GM18909 (cell line): Measurements from ENCODE around the gene DEPP1.
A peak's percentile ranks its signal among the peaks of the same experiment; 100 is the strongest.

Experiments used
- ATAC-seq: cut with Tn5 transposase; IDR thresholded peaks from one replicate; pipeline ENCODE4 v1.9.1; 2021; ENCODE audit warnings: mild to moderate bottlenecking; ENCODE audit not compliant: unreplicated experiment, poor library complexity

DEPP1 gene

GRCh38 chr10:44968500-44969400, 9.9 kb downstream of the DEPP1 start:
- no peak for ATAC-seq

GRCh38 chr10:44968091-44968490, 10.5 kb downstream of the DEPP1 start:
- ATAC-seq: no peak

DNA sequence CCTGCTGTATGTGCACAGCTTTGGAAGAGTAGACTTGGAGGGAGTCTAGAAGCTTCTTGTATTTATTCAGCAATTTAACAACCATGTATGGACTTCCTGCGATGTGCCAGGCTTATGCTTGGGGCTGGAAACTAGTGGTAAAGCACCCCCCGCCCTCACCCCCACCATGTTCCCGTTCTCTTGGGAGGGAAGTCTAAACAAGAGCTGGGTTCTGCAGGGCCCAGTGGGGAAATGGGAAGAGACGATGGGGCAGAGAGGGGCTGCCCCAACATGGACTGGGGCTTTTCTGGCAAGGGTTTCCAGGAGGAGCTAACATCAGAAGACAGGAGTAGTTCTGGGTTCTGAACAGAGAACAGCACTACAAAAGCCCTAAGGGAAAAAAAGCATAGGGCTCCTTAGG, 11.0 kb downstream of the DEPP1 start:
- ATAC-seq: no peak

- ATAC-seq: no peak
Observed at GRCh38 chr10:44966816-44967509, 11.6 kb downstream of the DEPP1 start.

- ATAC-seq: peak; percentile 45
Observed at GRCh38 chr10:44966129-44966815, 12.3 kb downstream of the DEPP1 start.

DNA sequence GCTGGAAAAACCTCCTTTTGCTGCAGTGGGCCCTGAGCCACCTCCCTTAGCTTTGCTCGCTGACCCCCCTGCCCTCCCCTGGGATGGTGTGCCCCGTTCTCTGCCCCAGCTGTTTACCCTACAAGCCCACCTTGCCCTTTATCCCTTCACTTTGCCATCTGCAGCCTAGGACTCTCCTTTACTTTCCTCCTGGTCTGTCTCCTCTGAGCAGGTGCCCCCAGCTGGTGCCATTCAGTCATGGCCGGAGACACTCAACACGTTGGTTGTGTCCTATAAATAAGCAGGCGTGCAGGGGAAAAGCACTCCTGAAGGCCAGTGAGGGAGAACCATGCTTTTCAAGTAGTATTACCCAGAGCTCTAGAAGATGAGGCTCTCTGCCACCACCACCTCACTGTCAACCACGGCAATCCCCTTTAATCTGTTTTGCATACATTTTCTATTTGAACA, 12.9 kb downstream of the DEPP1 start:
- peak; percentile 47 for ATAC-seq

DNA sequence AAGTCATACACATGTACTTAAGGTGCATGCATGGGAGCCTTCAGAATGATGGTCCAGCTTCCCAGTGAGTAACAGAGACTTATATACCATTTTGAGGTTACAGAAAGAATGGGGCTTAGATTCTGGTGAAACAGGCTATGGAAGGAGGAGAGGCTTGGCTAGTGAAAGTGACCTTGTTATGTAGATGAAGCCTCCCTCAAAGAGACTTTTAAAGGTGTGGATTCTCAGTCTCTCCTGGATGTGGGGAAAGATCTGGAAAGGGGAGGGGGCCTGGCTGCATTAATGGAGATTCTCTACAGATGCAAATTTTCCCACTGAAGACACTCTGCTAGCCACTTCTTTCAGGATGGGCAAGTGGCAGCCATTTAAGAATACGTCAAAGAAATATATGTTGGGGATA, 13.5 kb downstream of the DEPP1 start:
- no peak for ATAC-seq

DNA sequence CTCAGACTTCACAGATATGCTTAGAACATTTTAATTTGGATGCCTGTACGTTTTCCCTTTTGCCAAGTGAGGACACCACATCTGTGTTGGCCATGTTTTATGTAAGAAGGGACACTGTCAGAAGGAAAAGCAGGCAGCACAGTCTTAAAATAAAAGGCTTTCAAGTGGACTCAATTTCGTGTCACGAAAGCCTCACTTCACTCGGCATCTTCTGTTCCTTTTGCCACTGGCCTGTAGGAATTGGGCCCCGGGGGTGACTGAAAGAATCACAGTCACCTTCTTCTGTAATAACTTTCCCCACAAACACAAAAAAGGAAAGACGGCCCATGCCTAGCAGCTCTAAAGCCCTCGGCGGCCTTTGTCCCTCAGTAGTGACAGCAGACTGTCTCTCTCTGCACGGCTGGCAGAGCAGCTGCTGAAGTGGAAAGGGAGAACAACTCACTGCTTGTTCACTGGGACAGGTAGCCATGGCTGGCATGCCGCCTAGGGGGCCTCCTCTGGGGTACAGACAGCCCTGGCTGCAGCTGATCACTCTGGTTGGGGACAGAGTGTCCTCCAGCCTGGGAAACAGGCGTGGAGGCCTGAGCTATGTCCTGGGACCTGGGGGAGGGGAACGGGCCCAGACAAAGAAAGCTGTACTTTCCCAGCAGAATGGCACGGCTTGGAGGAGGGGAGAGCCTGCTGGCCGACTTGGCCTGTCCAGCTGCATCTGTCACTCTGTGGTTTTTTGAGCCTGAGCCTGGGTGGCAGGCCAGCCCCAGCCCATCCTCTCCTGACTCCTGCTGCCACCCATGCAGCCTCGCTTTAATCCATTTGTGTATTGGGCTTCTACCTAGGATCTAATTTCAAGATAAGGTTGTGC, 14.6 kb downstream of the DEPP1 start:
- ATAC-seq: no peak

- ATAC-seq: no peak
Observed at GRCh38 chr10:44962870-44963738, 15.5 kb downstream of the DEPP1 start.

- ATAC-seq: no peak
Observed at GRCh38 chr10:44961931-44962750, 16.5 kb downstream of the DEPP1 start.

DNA sequence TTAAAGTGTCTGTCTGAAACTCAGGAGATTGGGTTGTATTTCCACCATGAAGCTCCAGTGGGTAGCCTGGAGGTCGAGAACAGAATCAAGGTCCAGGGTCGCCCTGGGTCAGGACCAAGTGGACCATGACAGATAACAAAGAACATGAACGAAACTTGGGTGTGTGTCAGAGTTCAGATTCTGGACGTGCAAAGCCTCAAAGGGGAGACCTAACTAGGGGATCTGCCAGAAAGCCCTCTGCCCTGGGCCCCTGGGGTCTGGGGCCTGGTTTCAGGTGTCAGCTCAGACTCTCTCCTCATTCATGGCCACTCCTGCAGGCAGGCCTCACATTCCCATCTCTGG, 17.4 kb downstream of the DEPP1 start:
- no peak for ATAC-seq

DNA sequence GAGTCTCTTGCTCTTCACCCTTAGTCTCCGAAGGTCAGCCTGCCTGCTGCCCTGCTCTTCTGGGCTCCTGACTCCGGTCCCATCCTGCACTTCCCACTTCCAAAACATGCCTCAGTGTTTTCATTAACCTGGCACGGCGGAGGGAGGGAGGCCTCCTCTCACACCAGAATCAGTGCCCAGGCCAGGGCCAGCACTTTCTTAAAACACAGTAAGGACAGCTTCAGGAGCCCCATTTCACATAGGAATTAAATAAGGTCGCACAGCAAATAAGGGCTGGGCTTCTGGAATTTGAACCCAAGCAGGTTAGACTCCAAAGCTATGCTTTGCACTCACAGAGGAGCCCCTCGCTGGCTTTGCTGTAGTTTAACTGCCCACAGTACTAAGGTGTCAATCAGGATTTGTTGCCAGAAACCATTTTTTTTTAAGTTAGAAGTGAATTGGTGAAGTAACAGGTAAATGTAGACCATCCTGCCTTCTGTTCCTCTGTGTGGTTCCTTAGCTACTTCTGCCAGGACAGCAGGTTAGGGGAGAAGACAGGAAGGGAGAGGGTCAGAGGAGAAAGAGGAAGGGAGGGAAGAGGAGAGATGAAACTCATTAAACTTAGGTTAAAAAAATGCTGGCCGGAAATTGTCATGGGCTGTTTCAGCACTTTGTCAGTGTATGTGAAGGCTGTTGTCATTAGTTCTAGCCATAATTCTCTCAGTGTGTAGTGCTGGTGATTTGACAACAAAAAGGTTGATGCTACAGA, 18.0 kb downstream of the DEPP1 start:
- ATAC-seq: no peak

- no peak for ATAC-seq
Observed at GRCh38 chr10:44960088-44960460, 18.5 kb downstream of the DEPP1 start.

DNA sequence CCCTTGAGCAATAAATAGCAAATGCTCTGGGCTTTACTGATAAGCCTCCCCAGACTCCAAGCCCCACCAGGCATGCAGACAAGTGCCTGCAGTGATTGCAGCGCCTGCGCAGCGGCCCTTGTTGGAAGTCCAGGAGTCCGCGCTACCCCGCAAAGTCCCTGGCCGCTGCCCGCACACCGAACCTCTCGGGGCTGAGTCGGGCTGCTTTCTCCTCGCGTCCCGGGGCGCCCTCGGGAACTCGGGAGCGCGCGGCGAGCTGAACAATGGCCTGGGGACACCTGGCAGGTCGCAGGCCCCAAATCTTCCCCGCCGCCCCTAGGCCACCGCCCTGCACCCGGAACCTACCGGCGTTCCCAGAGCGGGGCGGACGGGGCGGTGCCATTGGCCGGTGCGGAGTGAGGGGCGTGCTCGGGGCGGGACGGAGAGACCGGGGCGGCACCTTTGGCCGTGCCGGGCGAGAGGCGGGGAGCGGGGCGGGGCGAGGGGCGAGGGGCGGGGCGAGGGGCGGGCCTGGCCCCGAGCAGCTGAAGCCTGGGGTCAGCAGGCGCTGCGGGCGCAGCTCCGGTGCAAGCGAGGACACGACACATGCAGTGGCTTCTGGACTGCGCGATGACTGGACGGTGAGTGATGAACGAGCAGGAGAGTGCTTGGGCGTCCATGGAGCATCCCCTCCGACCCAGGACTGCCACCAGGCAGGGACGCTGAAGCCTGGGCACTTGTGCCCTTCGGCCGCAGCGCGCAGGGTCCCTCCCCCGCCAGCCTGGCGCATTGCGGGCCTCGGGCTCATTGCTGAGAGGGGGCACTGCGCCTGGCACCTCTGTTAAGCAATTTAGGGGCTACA, 19.1 kb downstream of the DEPP1 start, which contains the start of gene RASSF4:
Gene RASSF4, plus strand, starts transcription at position 556 of the 841 bp plus-strand sequence. CDS start 10,401 bp downstream, outside the sequence.
- ATAC-seq: peak; percentile 98

GRCh38 chr10:44958898-44959246, 19.7 kb downstream of the DEPP1 start:
- ATAC-seq: no peak

DNA sequence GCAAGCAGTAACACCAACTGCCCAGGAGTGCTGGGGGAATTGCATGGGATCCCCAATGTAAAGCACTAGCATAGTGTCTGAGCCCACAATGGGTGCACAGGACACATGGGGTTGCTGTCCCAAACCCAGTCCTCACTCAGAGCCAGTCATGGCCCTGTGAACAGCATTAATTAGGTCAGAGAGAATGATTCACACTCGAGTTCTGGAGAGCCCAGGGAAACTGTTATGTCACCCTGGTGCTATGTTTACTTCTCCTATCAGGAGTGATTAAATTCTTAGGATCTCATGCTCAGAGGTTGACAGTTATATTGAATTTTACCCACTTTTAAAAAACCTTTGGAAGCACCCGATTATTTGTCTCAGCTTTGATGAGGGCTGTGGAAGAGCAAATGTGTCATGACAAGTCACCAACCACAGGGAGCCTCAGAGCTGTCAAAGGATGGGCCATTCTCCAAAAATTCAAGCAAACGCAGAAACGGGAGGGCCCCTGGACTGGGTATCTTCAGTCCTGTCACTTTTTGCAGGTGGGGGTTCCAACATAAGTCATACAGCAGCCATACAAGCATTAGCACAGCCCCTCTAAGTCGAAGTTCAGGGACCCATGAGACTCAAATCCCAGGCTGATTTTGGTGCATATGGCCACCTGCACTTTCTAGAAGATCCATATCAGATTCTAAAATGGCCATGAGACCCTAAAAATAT, 20.3 kb downstream of the DEPP1 start:
- no peak for ATAC-seq
